Esophagus (tissue), 2 donors: ENCODE data around the gene HRH3. TPM values are rescaled to one million over a fixed set of nuclear protein-coding genes. Genes with fewer than 3 reads are reported as not detected.

ENCODE experiments used
- H3K27ac ChIP-seq, 2 donors: one replicate each; pipeline ENCODE4 v1.5.1; 2013; ENCODE audit warnings: low read depth in 2 of 2, mild to moderate bottlenecking in 2 of 2, inconsistent platforms in 1 of 2, low read length in 1 of 2, moderate library complexity in 1 of 2
- H3K27me3 ChIP-seq, 2 donors: one replicate each; pipeline ENCODE4 v1.6.1; 2013; ENCODE audit warnings: low read length in 2 of 2, control low read depth in 1 of 2, mild to moderate bottlenecking in 1 of 2; ENCODE audit not compliant: insufficient read depth in 2 of 2, control insufficient read depth in 1 of 2
- H3K36me3 ChIP-seq, 2 donors: one replicate each; pipeline ENCODE4 v1.6.1; 2013; ENCODE audit warnings: low read length in 1 of 2; ENCODE audit not compliant: control insufficient read depth in 2 of 2, insufficient read depth in 2 of 2
- H3K4me1 ChIP-seq, 2 donors: one replicate each; pipeline ENCODE4 v1.6.1; 2013; ENCODE audit warnings: low read length in 1 of 2; ENCODE audit not compliant: control insufficient read depth in 2 of 2, insufficient read depth in 2 of 2
- H3K4me3 ChIP-seq, 2 donors: one replicate each; pipeline ENCODE4 v1.5.1; 2013; ENCODE audit warnings: low read length in 2 of 2, mild to moderate bottlenecking in 2 of 2, low read depth in 1 of 2, moderate library complexity in 1 of 2
- H3K9me3 ChIP-seq, 2 donors: one replicate each; pipeline ENCODE4 v1.6.1; 2013; ENCODE audit warnings: mild to moderate bottlenecking in 2 of 2, low read depth in 1 of 2, low read length in 1 of 2, moderate library complexity in 1 of 2; ENCODE audit not compliant: control insufficient read depth in 2 of 2, insufficient read depth in 1 of 2
- WGBS, 2 donors: extraction: QIAGEN DNeasy Blood & Tissue Kit; methylation state at CpG; one replicate each; pipeline ENCODE4 v1.1.7; 2013; 5-methylcytosine and 5-hydroxymethylcytosine counted together
- polyA plus RNA-seq, 2 donors: library from polyadenylated mRNA; stranded (reverse); fragments of 200-250 nt; gene quantifications; one replicate each; pipeline ENCODE4 v1.2.3, GENCODE V29; 2013
- donor health status: healthy with polysubstance abuse.
- donor health status: Bipolar disorder and iron deficiency.

The HRH3 gene
- polyA plus RNA-seq, 2 donors: 0.02 TPM; not detected in 1

DNA sequence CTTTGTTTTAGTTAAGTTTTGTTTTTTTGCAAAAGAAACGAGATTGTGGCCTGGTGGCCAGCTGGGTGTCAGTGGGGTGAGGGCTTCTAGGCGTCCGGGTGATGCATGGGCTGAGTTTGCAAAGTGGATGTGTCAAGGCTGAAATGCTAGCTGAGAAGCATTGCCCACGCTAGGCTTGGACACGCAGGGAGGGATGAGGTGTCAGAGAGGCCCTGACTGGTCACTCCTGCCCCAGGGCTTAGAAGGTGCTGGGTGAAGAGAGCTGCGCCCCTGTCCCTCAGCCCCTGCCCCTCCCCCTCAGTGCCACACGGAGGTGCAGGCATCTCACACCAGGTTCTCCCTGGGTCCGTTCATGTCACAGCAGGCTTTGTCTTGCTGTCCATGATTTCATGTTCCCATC, 26.4 kb upstream of the HRH3 start:
- no peaks in the 10 kb centered on the region for H3K9me3 ChIP-seq
- H3K27ac ChIP-seq: peak overlapping the region in 1 of 2 donors; percentile 14
- peaks cover 0 to 23% of the 10 kb centered on the region in 2 donors for H3K36me3 ChIP-seq
- no peak overlapping the region for H3K4me3 ChIP-seq
- 72 to 81% methylated on average over 8 of the region's 8 CpGs for WGBS, 2 donors
- peaks cover 14 to 37% of the 10 kb centered on the region in 2 donors for H3K4me1 ChIP-seq
- no peaks in the 10 kb centered on the region for H3K27me3 ChIP-seq

DNA sequence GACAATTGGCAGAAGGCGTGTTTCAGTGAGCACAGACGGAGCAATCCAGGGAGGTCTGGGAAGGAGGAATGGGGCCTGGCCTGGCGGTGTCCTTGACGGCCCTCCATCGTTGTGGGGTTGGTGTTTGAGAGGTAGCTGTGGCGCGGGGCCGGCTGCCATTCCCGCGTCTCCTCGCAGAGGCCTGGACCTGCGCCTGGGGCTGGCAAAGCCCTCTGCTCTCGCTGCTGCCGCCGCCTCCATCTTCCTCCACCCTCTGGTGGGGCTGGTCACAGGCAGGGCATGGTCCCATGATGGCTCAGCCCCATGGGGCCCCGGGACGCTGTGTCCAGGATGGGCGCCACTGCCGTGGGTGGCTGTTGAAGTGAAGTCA, 25.8 kb upstream of the HRH3 start:
- Histone ChIP-seq H3K27ac (no peak overlapping the region), H3K4me3 (no peak overlapping the region), H3K27me3 (no peaks in the 10 kb centered on the region), H3K4me1 (peaks cover 14 to 38% of the 10 kb centered on the region in 2 donors), H3K9me3 (no peaks in the 10 kb centered on the region), H3K36me3 (peaks cover 0 to 23% of the 10 kb centered on the region in 2 donors)
- 78 to 91% methylated on average over 19 of the region's 19 CpGs for WGBS, 2 donors

DNA sequence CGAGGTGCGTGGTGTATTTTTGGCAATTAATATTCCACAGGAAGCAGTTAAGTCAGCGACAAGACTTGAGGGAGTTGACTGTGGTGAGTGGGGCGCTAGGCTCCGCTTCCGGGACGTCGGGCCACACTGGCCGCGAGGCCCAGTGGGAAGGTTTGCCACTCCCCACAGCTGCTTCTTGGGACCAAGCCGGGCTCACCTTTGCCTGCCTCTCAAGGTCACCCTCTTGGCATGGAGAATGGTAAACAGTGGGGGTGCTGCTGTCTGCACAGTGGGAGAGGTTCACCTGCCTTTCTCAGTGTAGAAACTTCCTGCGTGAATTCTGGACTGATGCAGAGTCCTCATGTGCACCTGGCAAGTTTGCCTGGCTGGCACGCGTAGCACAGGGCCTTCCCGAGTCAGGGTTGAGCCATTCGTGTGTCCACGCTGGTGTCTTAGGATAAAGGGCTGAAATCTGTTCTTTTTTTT, 24.6 kb upstream of the HRH3 start:
- 58 to 82% methylated on average over 17 of the region's 17 CpGs for WGBS, 2 donors
- peaks cover 12 to 34% of the 10 kb centered on the region in 2 donors for H3K4me1 ChIP-seq
- no peaks in the 10 kb centered on the region for H3K27me3 ChIP-seq
- H3K4me3 ChIP-seq: no peak overlapping the region
- peaks cover 0 to 23% of the 10 kb centered on the region in 2 donors for H3K36me3 ChIP-seq
- H3K27ac ChIP-seq: peak overlapping the region in 1 of 2 donors; percentile 79
- H3K9me3 ChIP-seq: no peaks in the 10 kb centered on the region

DNA sequence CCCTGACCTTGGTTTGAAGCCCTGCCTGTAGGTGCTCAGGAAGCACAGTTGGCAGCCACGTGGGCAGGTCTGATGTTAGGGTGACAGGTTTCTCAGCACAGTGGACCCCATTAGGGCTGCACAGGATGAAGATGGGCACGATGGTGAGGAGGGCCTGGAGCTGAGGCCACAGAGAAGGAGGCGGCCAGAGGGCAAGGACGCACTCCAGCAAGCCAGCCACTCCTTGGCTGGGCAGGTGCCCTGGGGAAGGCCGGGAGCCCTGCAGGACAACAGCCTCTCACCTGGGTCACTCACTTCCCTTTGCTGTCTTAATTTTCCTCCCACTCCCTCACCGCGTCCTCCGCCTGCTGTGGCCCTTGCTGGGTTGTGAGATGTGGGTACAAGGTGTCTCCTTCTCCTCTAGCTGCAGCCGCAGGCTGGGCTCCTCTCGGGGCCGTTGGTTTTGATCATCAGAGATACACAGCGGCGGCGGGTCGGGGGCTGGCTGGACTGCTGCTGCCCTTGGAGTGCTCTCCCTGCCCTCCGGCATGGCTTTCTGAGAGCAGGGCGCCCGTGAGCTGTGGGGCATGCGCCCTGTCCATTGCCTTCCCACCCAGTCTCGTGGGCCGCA, 23.9 kb upstream of the HRH3 start:
- peak overlapping the region in 1 of 2 donors; percentile 13 for H3K27ac ChIP-seq
- H3K4me3 ChIP-seq: no peak overlapping the region
- peaks cover 11 to 38% of the 10 kb centered on the region in 2 donors for H3K4me1 ChIP-seq
- H3K27me3 ChIP-seq: no peaks in the 10 kb centered on the region
- no peaks in the 10 kb centered on the region for H3K9me3 ChIP-seq
- WGBS, 2 donors: 81 to 90% methylated on average over 21 of the region's 21 CpGs
- peaks cover 0 to 23% of the 10 kb centered on the region in 2 donors for H3K36me3 ChIP-seq

DNA sequence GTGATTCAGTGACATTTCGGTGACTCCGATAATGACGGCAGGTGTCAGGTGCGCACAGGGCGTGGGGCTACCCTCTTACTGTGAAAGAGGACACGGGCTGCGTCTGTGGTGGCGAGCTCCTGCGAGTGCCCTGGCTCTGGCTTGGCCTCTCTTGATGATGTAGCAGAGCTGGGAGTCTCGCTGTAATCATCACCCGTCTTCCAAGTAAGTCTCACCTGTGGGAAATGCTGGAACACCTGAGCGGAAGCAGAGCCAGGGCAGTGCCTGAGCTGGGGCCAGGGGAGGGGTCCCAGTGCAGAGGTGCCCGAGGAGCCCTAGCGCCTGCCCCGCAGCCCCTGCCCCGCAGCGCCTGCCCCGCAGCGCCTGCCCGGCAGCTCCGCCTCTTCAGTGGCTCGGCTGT, 23.0 kb upstream of the HRH3 start:
- peaks cover 11 to 38% of the 10 kb centered on the region in 2 donors for H3K4me1 ChIP-seq
- H3K4me3 ChIP-seq: no peak overlapping the region
- peak overlapping the region in 1 of 2 donors; percentile 96 for H3K27ac ChIP-seq
- WGBS, 2 donors: 84 to 88% methylated on average over 22 of the region's 22 CpGs
- no peaks in the 10 kb centered on the region for H3K9me3 ChIP-seq
- H3K36me3 ChIP-seq: peaks cover 0 to 23% of the 10 kb centered on the region in 2 donors
- H3K27me3 ChIP-seq: no peaks in the 10 kb centered on the region

DNA sequence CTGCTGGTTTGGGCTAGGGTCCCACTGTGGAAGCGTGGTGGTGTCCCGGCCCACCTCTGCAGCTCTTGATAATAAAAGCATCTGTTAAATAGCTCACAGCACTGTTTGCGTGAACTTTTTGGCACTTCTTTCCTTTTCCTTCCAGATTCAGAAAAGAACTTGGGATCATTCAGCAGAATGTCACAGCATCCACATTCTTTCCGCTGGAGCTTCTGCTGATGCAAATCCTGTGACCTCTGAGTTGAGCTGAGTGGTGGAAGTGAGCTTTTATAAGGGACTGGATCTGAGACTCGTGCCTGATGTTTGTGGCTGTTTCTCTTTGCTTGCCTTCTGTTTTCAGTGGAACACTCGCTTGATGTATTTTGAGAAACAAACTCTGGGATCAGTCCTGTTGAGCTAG, 22.1 kb upstream of the HRH3 start:
- no peaks in the 10 kb centered on the region for H3K27me3 ChIP-seq
- no peak overlapping the region for H3K4me3 ChIP-seq
- H3K9me3 ChIP-seq: no peaks in the 10 kb centered on the region
- peaks cover 11 to 38% of the 10 kb centered on the region in 2 donors for H3K4me1 ChIP-seq
- 68 to 82% methylated on average over 6 of the region's 6 CpGs for WGBS, 2 donors
- peaks cover 0 to 22% of the 10 kb centered on the region in 2 donors for H3K36me3 ChIP-seq
- peak overlapping the region; percentile 89 to 96 for H3K27ac ChIP-seq

DNA sequence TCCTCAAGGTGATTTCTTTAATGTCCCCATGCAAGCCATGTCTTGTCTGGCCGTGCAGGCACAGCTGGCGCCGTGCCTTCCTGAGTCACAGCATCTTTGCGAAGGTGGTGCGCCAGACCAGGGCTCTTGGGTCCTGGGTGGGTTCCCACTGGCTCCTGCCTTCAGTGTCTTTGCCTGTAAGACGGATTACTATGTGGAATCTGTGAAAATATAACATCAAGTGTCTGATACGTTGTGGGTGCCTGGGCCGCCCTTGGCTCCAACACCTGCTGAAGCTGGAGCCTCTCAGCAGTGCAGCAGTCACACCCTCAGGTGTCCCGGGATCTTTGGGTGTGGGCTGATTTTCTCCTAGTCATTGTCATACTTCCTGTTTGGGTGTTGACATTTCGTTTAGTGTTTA, 21.4 kb upstream of the HRH3 start:
- Histone ChIP-seq H3K27me3 (no peaks in the 10 kb centered on the region), H3K36me3 (peaks cover 0 to 17% of the 10 kb centered on the region in 2 donors), H3K4me3 (no peak overlapping the region), H3K4me1 (peaks cover 6 to 37% of the 10 kb centered on the region in 2 donors), H3K9me3 (no peaks in the 10 kb centered on the region), H3K27ac (peak overlapping the region; percentile 86 to 88)
- WGBS, 2 donors: 44 to 55% methylated on average over 10 of the region's 10 CpGs

DNA sequence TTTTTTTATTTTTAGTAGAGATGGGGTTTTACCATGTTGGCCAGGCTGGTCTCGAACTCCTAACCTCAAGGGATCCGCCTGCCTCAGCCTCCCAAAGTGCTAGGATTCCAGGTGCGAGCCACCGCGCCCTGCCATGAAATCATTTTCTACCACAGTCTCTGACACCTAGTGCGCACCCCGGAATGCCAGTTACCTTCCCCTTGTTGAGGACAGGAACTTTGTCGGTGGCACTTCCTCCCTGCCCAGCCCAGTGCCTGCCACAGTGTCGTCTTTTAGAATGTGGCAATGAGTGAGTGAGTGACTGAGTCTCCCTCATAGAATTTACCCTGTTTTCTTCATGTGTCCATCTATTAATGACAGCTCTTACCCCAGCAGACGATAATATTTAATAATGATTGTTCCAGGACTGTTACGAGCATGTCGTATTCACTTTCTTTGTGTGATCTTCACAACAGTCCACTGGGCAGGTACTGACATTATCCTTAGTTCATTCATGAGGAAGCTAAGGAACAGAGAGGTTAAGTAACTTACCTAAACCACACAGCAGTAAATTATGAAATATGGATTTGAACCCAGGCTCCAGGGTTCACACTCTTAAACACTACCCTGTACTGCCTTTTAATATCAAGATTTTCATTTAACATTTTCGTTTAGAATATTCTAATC, 20.1 kb upstream of the HRH3 start:
- peak overlapping the region; percentile 61 to 87 for H3K4me3 ChIP-seq
- peak overlapping the region; percentile 86 to 90 for H3K27ac ChIP-seq

DNA sequence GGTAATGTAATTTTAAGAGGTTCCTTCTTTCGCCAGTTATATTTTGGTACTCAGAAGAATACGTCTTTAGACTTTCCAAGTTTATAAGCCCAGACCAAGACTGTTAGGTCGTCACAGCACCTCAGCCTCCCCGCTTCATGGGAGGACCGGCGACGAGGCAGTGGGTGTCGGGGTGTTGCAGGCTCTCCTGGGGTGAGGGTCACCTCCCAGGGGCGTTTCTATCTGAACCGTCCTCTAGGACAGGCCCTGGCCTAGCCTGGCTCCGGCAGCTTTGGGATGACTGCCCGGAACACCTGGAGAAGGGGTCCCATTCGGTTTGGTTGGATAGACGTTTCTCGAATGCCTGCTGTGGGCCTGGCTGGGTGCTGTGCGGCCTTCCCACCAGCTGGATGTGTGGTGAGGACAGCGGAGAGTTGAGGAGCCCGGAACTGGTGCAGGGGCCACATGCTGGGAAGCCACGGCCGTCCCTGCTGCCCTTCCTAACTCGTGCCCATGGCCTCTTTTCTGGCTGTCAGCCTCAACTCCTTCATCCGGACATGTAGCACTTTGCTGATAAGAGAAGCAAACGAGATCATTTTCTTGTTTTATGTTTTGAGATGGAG, 19.3 kb upstream of the HRH3 start:
- Histone ChIP-seq H3K4me1 (peaks cover 4 to 25% of the 10 kb centered on the region in 2 donors), H3K27me3 (no peaks in the 10 kb centered on the region), H3K4me3 (peak overlapping the region; percentile 61 to 87), H3K27ac (peak overlapping the region; percentile 90 to 92), H3K36me3 (peaks cover 0 to 11% of the 10 kb centered on the region in 2 donors), H3K9me3 (no peaks in the 10 kb centered on the region)
- 28 to 36% methylated on average over 23 of the region's 23 CpGs for WGBS, 2 donors

More for the DNA sequence above, 20.1 kb upstream of the HRH3 start:
- peaks cover 0 to 17% of the 10 kb centered on the region in 2 donors for H3K36me3 ChIP-seq
- H3K27me3 ChIP-seq: no peaks in the 10 kb centered on the region
- 85 to 86% methylated on average over 13 of the region's 13 CpGs for WGBS, 2 donors
- H3K4me1 ChIP-seq: peaks cover 6 to 29% of the 10 kb centered on the region in 2 donors
- H3K9me3 ChIP-seq: no peaks in the 10 kb centered on the region
